GM12874 (cell line): Measurements from ENCODE around the gene KRT2.

Source experiments
- TF ChIP-seq, protein P1 (sequence below): IDR thresholded peaks from 2 replicates; pipeline ENCODE4 v1.5.1; 2011; ENCODE audit warnings: low read depth, mild to moderate bottlenecking, control low read depth, low read length, moderate library complexity; ENCODE audit not compliant: insufficient read depth

Gene KRT2

GRCh38 chr12:52657250-52657902 lies 5.4 kb upstream of the KRT2 start:
- TF ChIP-seq, protein P1, sequence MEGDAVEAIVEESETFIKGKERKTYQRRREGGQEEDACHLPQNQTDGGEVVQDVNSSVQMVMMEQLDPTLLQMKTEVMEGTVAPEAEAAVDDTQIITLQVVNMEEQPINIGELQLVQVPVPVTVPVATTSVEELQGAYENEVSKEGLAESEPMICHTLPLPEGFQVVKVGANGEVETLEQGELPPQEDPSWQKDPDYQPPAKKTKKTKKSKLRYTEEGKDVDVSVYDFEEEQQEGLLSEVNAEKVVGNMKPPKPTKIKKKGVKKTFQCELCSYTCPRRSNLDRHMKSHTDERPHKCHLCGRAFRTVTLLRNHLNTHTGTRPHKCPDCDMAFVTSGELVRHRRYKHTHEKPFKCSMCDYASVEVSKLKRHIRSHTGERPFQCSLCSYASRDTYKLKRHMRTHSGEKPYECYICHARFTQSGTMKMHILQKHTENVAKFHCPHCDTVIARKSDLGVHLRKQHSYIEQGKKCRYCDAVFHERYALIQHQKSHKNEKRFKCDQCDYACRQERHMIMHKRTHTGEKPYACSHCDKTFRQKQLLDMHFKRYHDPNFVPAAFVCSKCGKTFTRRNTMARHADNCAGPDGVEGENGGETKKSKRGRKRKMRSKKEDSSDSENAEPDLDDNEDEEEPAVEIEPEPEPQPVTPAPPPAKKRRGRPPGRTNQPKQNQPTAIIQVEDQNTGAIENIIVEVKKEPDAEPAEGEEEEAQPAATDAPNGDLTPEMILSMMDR = no peak

- TF ChIP-seq, protein P1 = no peak
These were observed 4.6 kb upstream of the KRT2 start for GRCh38 chr12:52656616-52657015.

DNA sequence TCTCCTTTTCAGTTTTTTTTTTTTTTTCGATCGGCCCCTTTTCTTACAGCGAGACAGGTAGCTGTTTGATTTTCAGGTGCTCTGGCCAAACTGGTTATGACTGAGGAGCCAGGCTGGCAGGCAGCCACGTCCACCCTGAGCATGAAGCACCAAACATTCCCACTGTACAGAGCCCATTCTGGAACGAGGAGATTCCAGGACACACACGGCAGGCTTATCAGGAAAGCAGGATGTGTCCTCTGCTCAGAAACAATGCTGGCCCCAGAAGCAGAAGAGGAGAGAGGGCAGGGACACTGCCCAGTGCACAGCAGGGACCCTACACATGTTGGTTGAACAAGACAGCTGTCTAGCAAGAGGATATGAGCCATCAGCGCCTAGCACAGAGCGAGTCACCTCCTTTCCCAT lies 3.7 kb upstream of the KRT2 start:
- TF ChIP-seq, protein P1 = no peak

DNA sequence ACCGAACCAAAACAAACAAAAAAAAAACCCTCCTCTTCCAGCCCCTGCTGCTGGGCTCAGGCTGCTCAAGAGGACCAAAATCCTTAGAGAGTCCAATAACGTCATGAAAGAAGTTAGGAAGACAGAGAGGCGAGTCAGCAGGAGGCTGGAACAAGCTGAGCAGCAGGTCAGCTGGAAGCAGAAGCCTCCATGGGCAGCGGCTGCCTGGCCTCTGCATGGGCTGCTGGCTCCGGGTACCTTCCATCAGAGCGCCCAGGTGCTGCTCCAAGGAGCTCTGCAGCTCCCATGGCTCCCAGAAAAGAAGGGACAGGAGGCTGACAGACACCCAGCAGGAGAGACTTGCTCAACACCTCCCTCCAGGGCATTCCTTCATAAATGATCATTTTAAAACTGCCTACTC lies 3.2 kb upstream of the KRT2 start:
- TF ChIP-seq, protein P1 = no peak

DNA sequence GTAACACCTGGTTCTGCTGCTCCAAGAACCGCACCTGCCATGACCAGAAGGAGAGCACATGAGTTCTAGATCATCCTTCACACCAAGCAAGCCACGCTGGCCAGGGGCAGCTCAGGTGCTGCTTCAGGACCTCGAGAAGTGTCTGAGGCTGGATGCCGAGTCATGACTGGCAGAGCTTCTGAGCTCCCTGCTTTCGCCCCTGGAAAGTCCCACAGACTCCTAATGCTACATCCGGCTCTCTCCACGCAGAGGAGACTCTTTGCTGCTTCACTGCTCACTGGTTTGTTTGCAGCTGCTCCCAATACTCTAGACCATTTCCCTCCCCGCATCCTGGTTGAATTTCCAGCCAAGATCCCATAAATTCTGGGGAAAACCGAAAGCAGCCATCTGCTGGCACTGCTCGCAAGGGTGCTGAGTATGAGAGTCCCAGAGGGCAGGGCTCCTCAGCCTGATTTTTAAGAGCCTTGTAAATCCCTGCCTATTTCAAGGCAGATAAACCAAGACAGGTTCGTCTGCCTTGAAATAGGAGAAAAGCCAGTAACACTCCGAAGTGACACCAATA lies 1.4 kb downstream of the KRT2 start:
- TF ChIP-seq, protein P1 = no peak

- TF ChIP-seq, protein P1 = no peak
These were observed 2.9 kb downstream of the KRT2 start for GRCh38 chr12:52649066-52649465.

DNA sequence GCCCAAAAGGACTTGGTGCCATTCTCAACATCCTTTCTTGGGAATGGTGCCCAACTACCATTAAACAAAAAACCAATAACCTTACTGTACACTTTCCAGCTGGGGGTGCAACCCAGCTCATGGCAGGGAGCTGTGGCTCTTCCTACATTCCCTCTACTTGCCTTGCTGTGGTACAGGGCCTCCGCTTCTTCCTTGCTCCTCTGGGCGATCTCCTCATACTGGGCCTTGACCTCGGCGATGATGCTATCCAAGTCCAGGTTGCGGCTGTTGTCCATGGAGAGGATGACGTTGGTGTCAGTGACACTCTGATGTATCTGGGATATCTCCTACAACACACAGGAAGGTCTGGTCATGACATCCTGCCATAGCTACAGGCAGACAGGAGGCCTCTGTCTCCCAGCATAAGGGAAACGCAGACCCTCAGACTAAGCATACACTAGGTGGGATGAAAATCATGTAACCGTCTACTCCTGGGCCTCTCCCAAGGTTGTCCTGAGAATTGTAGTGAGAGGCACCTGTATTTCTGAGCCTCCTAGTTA lies 3.9 kb downstream of the KRT2 start:
- TF ChIP-seq, protein P1 = no peak
